ENCODE measurements around the gene GDE1.
A peak's percentile ranks its signal among the peaks of the same experiment; 100 is the strongest.

GDE1 gene

GRCh38 chr16:19532601-19533000 is 10.7 kb upstream of the GDE1 start:
- no peak for DNase-seq (ENCODE audit: low spot score)
- no peak for TF ChIP-seq CTCF (IDR thresholded peaks at IDR 0.05; ENCODE audit: extremely low read depth, missing control alignments)

- no peak for DNase-seq (ENCODE audit: low spot score)
- no peak for TF ChIP-seq CTCF (IDR thresholded peaks at IDR 0.05; ENCODE audit: extremely low read depth, missing control alignments)
Measured at GRCh38 chr16:19528666-19529065, 6.8 kb upstream of the GDE1 start.

DNA sequence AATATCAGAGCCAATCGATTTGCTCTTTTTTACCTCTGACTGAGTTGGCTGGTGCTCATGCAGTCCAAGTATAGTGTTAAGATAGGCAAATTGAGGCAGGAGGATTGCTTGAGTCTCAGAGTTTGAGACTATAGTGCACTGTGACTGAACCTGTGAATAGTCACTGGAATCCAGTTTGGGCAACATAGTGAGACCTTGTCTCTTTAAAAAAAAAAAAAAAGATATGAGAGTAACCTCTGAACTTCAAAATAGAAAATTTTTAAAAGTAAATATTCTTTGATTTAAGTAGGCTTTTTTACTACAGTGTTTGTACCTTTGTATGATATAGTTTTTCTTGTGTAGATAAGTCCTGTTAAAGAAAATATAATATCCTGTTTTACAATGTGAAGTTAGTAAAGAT is 5.3 kb upstream of the GDE1 start:
- TF ChIP-seq CTCF (IDR thresholded peaks at IDR 0.05; ENCODE audit: extremely low read depth, missing control alignments): no peak

GRCh38 chr16:19525385-19525723 is 3.5 kb upstream of the GDE1 start:
- DNase-seq (ENCODE audit: low spot score): no peak
- TF ChIP-seq CTCF (IDR thresholded peaks at IDR 0.05; ENCODE audit: extremely low read depth, missing control alignments): no peak

More for the DNA sequence above, 5.3 kb upstream of the GDE1 start:
- no peak for DNase-seq (ENCODE audit: low spot score)

GRCh38 chr16:19524616-19525384 is 2.9 kb upstream of the GDE1 start:
- peak; percentile 15 for DNase-seq (ENCODE audit: low spot score)
- no peak for TF ChIP-seq CTCF (IDR thresholded peaks at IDR 0.05; ENCODE audit: extremely low read depth, missing control alignments)

DNA sequence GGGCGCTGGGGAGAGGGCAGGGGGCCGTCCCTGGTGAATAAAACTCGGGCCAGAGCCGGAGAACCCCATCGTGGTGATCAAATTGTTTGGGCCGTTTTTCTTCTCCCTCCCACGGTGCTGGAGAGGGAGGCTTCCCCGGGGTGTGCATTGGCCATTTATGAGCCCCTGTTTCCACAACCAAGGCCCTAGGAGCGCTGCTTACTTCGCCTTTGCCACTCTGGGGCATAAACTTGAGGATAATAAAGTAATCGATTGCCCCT is 2.4 kb upstream of the GDE1 start:
- TF ChIP-seq CTCF (IDR thresholded peaks at IDR 0.05; ENCODE audit: extremely low read depth, missing control alignments): no peak
- no peak for DNase-seq (ENCODE audit: low spot score)

DNA sequence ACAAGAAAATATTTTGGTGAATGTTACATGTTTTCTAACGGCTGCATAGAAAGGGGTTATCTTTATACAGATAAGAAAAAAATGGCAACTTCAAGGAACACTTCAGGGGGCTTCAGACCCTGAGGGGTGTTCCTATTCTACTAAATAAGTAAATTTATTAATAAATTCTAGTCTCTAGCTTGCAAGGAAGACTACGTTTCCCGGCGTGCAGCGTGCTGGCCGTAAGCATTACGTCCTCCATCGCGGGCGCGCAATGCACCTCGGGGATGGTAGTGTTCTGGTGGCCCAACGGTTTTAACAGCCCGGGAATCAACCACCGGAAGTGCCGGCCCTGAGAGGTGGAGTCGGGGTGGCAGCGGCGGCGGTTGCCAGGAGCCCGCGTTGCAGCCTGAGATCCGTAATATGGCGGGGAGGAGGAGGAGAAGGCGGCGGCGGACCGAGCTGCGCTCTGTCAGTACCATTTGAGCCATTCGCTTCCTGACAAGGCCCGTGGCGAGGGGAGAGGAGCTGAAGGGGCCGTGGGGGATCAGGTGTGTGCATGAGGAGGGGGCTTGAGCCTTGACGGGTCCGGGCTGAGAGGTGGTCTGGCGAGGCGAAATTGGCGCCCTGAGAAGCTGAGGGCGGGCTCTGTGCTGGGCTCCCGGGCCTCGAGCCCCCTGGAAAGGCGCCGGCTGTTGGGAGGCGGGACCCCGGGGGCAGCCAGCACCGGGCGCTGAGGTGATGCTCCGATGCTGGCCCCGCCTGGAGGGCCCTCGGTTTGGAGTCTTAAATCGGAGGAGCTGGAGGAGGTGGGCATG is 1.9 kb upstream of the GDE1 start, which contains the start of gene CCP110:
CCP110 (plus strand) TSS at position 384 of the 797 bp plus-strand sequence. CDS start 3,940 bp downstream, outside the sequence.
- DNase-seq (ENCODE audit: low spot score): peak; percentile 91
- no peak for TF ChIP-seq CTCF (IDR thresholded peaks at IDR 0.05; ENCODE audit: extremely low read depth, missing control alignments)
